SK-N-SH treated with all-trans-retinoic acid at 6 μM for 48 hours (cell line): Measurements from ENCODE around the gene ANXA11.

Experiments
- ATAC-seq: fragments of 200-7000 bp; cut with Tn5 transposase; 3 replicates; pipeline ENCODE4 v1.9.1; 2020; ENCODE audit warnings: mild to moderate bottlenecking, moderate library complexity
- BACH2 ChIP-seq: fragments of 250-450 bp; sonication (Bioruptor Pico); IDR thresholded peaks from 2 replicates; pipeline ENCODE4 v1.9.0; 2021; ENCODE audit warnings: mild to moderate bottlenecking, borderline replicate concordance
- CSDC2 ChIP-seq: fragments of 250-450 bp; sonication (Bioruptor Pico); IDR thresholded peaks from 2 replicates; pipeline ENCODE4 v1.5.0; 2020; ENCODE audit warnings: mild to moderate bottlenecking, moderate library complexity
- ESRRG ChIP-seq: fragments of 250-450 bp; sonication (Bioruptor Pico); IDR thresholded peaks from 2 replicates; pipeline ENCODE4 v1.6.1; 2021; ENCODE audit warnings: mild to moderate bottlenecking
- GLIS3 ChIP-seq: fragments of 250-450 bp; sonication (Bioruptor Pico); IDR thresholded peaks from 2 replicates; pipeline ENCODE4 v1.5.0; 2020; ENCODE audit warnings: mild to moderate bottlenecking, moderate library complexity
- PPARA ChIP-seq: fragments of 250-450 bp; sonication (Bioruptor Pico); IDR thresholded peaks from 2 replicates; pipeline ENCODE4 v1.5.0; 2020; ENCODE audit warnings: mild to moderate bottlenecking, borderline replicate concordance
- RARB ChIP-seq: fragments of 250-450 bp; sonication (Bioruptor Pico); IDR thresholded peaks from 2 replicates; pipeline ENCODE4 v1.8.0; 2021; ENCODE audit warnings: mild to moderate bottlenecking, moderate library complexity
- SNAI2 ChIP-seq: fragments of 250-450 bp; sonication (Bioruptor Pico); IDR thresholded peaks from 2 replicates; pipeline ENCODE4 v1.5.0; 2020; ENCODE audit warnings: mild to moderate bottlenecking, moderate library complexity
- TOX ChIP-seq: fragments of 250-450 bp; sonication (Bioruptor Pico); IDR thresholded peaks from 2 replicates; pipeline ENCODE4 v1.8.0; 2021; ENCODE audit warnings: mild to moderate bottlenecking, moderate library complexity, borderline replicate concordance
- ZC3H10 ChIP-seq: fragments of 250-450 bp; sonication (Bioruptor Pico); IDR thresholded peaks from 2 replicates; pipeline ENCODE4 v1.5.1; 2021; ENCODE audit warnings: mild to moderate bottlenecking, moderate library complexity
- ZFP3 ChIP-seq: fragments of 250-450 bp; sonication (Bioruptor Pico); IDR thresholded peaks from 2 replicates; pipeline ENCODE4 v1.5.0; 2020; ENCODE audit warnings: mild to moderate bottlenecking, moderate library complexity
- ZFP30 ChIP-seq: fragments of 450-650 bp; formaldehyde crosslinking; IDR thresholded peaks from 2 replicates; pipeline ENCODE4 v1.5.0; 2022; ENCODE audit warnings: mild to moderate bottlenecking, moderate library complexity
- ZNF70 ChIP-seq: fragments of 450-650 bp; formaldehyde crosslinking; IDR thresholded peaks from 2 replicates; pipeline ENCODE4 v1.5.0; 2020; ENCODE audit warnings: mild to moderate bottlenecking, moderate library complexity
- ZNF8 ChIP-seq: fragments of 450-650 bp; formaldehyde crosslinking; IDR thresholded peaks from 2 replicates; pipeline ENCODE4 v1.5.0; 2020; ENCODE audit warnings: mild to moderate bottlenecking, moderate library complexity
- TF ChIP-seq, protein P1 (sequence below): fragments of 250-450 bp; sonication (Bioruptor Pico); IDR thresholded peaks from 2 replicates; pipeline ENCODE4 v1.8.0; 2021; ENCODE audit warnings: low read depth, mild to moderate bottlenecking, moderate library complexity, borderline replicate concordance
- TF ChIP-seq, protein P2 (sequence below): fragments of 250-450 bp; sonication (Bioruptor Pico); IDR thresholded peaks from 2 replicates; pipeline ENCODE4 v1.5.0; 2020; ENCODE audit warnings: mild to moderate bottlenecking, moderate library complexity
- TF ChIP-seq, protein P3 (sequence below): fragments of 250-450 bp; sonication (Bioruptor Pico); IDR thresholded peaks from 2 replicates; pipeline ENCODE4 v1.5.1; 2021; ENCODE audit warnings: mild to moderate bottlenecking, moderate library complexity

Gene ANXA11

DNA sequence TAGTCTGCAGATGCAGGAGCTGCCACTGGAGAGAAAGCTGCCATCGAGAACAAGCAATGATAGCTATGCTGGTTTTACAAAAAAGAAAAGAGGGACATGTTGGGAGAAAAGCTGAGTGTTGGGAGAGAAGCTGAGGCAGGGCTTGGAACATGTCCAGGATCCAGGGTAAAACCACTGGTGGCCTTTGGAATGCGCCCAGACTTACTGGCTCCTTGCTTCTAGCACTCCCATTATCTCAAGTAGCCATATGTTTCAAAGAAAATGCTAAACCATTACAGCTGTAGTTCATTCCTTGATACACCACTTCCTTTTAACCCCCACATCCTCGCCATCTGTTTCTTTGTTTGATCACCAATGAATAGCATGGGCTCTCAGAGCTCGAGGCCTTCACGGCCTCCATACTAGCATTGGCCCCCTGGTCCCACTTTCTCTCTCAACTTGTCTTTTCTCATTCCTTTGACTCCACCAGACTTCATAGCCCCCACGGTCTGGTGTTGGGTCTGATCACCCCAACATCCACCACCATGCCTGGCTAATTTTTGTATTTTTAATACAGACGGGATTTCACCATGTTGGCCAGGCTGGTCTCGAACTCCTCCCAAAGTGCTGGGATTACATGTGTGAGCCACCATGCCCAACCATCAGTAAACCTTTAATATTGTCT is 96.6 kb downstream of the ANXA11 start:
- TF ChIP-seq ZNF8 (no peak), ZC3H10 (CRISPR knock-in tag) (no peak), ZFP30 (CRISPR knock-in tag) (no peak), RARB (CRISPR knock-in tag) (no peak), GLIS3 (CRISPR knock-in tag) (no peak), ZNF70 (no peak), ESRRG (no peak), BACH2 (CRISPR knock-in tag) (no peak), TOX (CRISPR knock-in tag) (no peak), CSDC2 (CRISPR knock-in tag) (no peak)
- TF ChIP-seq, protein P1, sequence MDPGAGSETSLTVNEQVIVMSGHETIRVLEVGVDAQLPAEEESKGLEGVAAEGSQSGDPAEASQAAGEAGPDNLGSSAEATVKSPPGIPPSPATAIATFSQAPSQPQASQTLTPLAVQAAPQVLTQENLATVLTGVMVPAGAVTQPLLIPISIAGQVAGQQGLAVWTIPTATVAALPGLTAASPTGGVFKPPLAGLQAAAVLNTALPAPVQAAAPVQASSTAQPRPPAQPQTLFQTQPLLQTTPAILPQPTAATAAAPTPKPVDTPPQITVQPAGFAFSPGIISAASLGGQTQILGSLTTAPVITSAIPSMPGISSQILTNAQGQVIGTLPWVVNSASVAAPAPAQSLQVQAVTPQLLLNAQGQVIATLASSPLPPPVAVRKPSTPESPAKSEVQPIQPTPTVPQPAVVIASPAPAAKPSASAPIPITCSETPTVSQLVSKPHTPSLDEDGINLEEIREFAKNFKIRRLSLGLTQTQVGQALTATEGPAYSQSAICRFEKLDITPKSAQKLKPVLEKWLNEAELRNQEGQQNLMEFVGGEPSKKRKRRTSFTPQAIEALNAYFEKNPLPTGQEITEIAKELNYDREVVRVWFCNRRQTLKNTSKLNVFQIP = no peak
- TF ChIP-seq, protein P2, sequence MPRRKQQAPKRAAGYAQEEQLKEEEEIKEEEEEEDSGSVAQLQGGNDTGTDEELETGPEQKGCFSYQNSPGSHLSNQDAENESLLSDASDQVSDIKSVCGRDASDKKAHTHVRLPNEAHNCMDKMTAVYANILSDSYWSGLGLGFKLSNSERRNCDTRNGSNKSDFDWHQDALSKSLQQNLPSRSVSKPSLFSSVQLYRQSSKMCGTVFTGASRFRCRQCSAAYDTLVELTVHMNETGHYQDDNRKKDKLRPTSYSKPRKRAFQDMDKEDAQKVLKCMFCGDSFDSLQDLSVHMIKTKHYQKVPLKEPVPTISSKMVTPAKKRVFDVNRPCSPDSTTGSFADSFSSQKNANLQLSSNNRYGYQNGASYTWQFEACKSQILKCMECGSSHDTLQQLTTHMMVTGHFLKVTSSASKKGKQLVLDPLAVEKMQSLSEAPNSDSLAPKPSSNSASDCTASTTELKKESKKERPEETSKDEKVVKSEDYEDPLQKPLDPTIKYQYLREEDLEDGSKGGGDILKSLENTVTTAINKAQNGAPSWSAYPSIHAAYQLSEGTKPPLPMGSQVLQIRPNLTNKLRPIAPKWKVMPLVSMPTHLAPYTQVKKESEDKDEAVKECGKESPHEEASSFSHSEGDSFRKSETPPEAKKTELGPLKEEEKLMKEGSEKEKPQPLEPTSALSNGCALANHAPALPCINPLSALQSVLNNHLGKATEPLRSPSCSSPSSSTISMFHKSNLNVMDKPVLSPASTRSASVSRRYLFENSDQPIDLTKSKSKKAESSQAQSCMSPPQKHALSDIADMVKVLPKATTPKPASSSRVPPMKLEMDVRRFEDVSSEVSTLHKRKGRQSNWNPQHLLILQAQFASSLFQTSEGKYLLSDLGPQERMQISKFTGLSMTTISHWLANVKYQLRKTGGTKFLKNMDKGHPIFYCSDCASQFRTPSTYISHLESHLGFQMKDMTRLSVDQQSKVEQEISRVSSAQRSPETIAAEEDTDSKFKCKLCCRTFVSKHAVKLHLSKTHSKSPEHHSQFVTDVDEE = no peak
- no peak for ATAC-seq

DNA sequence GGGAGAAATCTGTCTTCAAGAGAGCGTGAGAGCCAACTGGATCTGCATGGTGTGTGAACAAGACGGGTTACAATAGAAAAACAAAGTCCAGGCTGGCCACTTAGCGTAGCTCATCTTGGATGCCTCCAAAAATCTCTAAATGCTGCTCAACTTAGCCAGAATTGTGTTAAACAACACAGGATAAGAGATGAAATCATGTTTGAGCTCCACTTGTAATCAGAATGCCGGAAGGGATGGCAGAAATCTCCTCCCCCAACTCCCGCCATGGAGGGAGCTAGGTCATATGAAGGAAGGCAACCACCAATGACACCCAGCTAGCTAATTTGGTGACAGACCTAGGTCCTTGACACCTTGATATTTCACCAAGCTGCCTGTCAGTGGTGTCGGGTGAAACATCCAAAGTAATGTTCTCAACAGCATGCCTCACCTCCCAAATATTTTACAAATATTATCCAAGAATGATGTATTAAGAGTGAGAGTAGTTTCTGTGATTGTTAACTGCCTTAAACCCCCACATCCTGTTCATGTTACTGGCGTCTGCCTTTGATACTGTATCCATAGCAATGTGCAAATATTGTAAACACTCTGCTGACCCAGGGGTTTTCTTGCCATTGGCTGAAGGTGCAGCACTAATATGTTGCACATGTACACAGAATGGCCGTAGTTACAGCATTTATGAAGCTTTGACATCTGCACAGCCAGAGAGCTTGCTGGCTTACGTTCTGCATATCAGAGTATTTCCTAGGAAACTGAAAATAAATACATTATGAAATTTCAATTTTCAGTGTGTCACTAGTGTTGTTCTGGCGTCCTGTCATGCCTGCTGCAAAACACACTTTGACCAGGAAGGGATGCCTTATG is 101.0 kb downstream of the ANXA11 start:
- TF ChIP-seq TOX (CRISPR knock-in tag) = no peak
- TF ChIP-seq CSDC2 (CRISPR knock-in tag) = no peak
- TF ChIP-seq BACH2 (CRISPR knock-in tag) = no peak
- TF ChIP-seq ZC3H10 (CRISPR knock-in tag) = no peak
- no peak for TF ChIP-seq PPARA (CRISPR knock-in tag)
- TF ChIP-seq SNAI2 = no peak
- TF ChIP-seq, protein P3, sequence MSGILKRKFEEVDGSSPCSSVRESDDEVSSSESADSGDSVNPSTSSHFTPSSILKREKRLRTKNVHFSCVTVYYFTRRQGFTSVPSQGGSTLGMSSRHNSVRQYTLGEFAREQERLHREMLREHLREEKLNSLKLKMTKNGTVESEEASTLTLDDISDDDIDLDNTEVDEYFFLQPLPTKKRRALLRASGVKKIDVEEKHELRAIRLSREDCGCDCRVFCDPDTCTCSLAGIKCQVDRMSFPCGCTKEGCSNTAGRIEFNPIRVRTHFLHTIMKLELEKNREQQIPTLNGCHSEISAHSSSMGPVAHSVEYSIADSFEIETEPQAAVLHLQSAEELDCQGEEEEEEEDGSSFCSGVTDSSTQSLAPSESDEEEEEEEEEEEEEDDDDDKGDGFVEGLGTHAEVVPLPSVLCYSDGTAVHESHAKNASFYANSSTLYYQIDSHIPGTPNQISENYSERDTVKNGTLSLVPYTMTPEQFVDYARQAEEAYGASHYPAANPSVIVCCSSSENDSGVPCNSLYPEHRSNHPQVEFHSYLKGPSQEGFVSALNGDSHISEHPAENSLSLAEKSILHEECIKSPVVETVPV (CRISPR knock-in tag) = no peak
- no peak for TF ChIP-seq ZFP30 (CRISPR knock-in tag)
- TF ChIP-seq, protein P2 = no peak
- TF ChIP-seq ZFP3 (CRISPR knock-in tag) = no peak
- no peak for TF ChIP-seq RARB (CRISPR knock-in tag)
- ATAC-seq = peak; percentile 87
